Chondrocyte (in vitro differentiated cells): ENCODE results near the gene PLA2G2A. TPM values are rescaled to one million over a fixed set of nuclear protein-coding genes. Genes with fewer than 3 reads are reported as not detected.

Source experiments
- DNase-seq: peaks from one replicate; pipeline ENCODE4 v3.0.0; 2021; ENCODE audit warnings: mixed read lengths, low spot score
- H3K27ac Mint-ChIP-seq: one replicate; pipeline ENCODE4 v1.8.0; 2021; ENCODE audit warnings: mild to moderate bottlenecking, moderate library complexity, mixed read lengths; ENCODE audit not compliant: unreplicated experiment
- H3K27me3 Mint-ChIP-seq: 2 replicates; pipeline ENCODE4 v1.8.0; 2021; ENCODE audit warnings: low read depth, mixed read lengths
- H3K36me3 Mint-ChIP-seq: 2 replicates; pipeline ENCODE4 v1.8.0; 2021; ENCODE audit warnings: low read depth, mixed read lengths
- H3K4me1 Mint-ChIP-seq: 2 replicates; pipeline ENCODE4 v1.8.0; 2021; ENCODE audit warnings: low read depth, mild to moderate bottlenecking, mixed read lengths
- H3K4me3 Mint-ChIP-seq: one replicate; pipeline ENCODE4 v1.8.0; 2021; ENCODE audit warnings: mild to moderate bottlenecking, moderate library complexity, mixed read lengths; ENCODE audit not compliant: unreplicated experiment
- H3K9me3 Mint-ChIP-seq: 2 replicates; pipeline ENCODE4 v1.8.0; 2021; ENCODE audit warnings: low read depth, mixed read lengths
- total RNA-seq: library from RNA; stranded (reverse); gene quantifications from 3 replicates; pipeline ENCODE4 v1.2.1, GENCODE V29; 2021
- TF ChIP-seq, protein P1 (sequence below): fragments of 200-600 bp; sonication (generic); IDR thresholded peaks from 2 replicates; pipeline ENCODE4 v1.5.0; 2021; ENCODE audit warnings: antibody characterized with exemption, mild to moderate bottlenecking, moderate library complexity

PLA2G2A gene
- total RNA-seq, 1 donor from 2014 or later, result not detected

DNA sequence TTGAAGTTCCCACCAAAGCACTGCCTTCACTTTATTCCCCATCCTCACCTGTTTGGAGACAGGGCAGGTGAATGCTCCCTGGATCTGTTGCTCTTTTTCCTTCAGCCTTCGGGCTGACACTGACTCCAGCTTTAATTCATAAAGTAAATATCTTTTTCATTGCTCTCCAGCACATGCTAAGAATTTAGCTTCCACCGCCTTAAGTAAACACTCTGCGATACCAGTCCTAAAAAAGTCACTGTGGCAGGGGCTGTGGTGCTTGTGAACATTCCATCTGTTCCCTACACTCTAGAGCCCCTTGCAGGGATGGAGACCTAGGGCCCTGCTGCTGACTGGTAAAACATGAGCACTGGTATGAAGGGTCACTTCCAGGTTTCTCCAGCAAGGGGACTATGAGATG is 896 bp upstream of the PLA2G2A start:
- Mint-ChIP-seq H3K27ac (no peak overlapping the region), H3K9me3 (peaks cover 4% of the 10 kb centered on the region), H3K4me3 (no peak overlapping the region), H3K36me3 (no peaks in the 10 kb centered on the region), H3K4me1 (no peaks in the 10 kb centered on the region), H3K27me3 (peaks cover 47% of the 10 kb centered on the region)
- no peak for DNase-seq
- TF ChIP-seq, protein P1, sequence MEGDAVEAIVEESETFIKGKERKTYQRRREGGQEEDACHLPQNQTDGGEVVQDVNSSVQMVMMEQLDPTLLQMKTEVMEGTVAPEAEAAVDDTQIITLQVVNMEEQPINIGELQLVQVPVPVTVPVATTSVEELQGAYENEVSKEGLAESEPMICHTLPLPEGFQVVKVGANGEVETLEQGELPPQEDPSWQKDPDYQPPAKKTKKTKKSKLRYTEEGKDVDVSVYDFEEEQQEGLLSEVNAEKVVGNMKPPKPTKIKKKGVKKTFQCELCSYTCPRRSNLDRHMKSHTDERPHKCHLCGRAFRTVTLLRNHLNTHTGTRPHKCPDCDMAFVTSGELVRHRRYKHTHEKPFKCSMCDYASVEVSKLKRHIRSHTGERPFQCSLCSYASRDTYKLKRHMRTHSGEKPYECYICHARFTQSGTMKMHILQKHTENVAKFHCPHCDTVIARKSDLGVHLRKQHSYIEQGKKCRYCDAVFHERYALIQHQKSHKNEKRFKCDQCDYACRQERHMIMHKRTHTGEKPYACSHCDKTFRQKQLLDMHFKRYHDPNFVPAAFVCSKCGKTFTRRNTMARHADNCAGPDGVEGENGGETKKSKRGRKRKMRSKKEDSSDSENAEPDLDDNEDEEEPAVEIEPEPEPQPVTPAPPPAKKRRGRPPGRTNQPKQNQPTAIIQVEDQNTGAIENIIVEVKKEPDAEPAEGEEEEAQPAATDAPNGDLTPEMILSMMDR, result no peak

DNA sequence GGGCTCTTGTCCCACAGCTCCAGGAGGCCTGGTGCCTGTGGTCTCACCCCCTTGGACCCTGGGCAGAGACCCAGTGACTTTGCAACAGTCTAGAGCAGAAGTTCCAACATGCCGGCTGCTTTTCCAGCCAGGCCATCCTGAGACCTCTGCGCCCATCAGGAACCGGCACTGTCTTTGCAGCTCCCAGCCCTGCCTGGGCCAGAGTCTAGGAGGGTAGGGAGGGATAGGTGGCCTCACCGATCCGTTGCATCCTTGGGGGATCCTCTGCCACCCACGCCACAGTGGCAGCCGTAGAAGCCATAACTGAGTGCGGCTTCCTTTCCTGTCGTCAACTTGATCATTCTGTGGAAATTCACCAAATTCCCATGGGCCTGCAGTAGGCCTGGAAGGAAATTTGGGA is 1.3 kb downstream of the PLA2G2A start:
- Mint-ChIP-seq H3K4me1 (no peaks in the 10 kb centered on the region), H3K27me3 (peaks cover 52% of the 10 kb centered on the region), H3K27ac (no peak overlapping the region), H3K36me3 (no peaks in the 10 kb centered on the region), H3K9me3 (no peaks in the 10 kb centered on the region), H3K4me3 (no peak overlapping the region)
- TF ChIP-seq, protein P1, result no peak
- DNase-seq, result no peak

GRCh38 chr1:19976317-19977003 is 3.0 kb downstream of the PLA2G2A start:
- Mint-ChIP-seq H3K36me3 (no peaks in the 10 kb centered on the region), H3K27ac (no peak overlapping the region), H3K4me1 (no peaks in the 10 kb centered on the region), H3K27me3 (peaks cover 43% of the 10 kb centered on the region), H3K4me3 (no peak overlapping the region), H3K9me3 (peaks cover 4% of the 10 kb centered on the region)
- no peak for DNase-seq
- TF ChIP-seq, protein P1, result no peak

GRCh38 chr1:19975423-19976193 is 3.8 kb downstream of the PLA2G2A start:
- Mint-ChIP-seq H3K9me3 (peaks cover 4% of the 10 kb centered on the region), H3K4me1 (no peaks in the 10 kb centered on the region), H3K27me3 (peaks cover 37% of the 10 kb centered on the region), H3K27ac (no peak overlapping the region), H3K36me3 (no peaks in the 10 kb centered on the region), H3K4me3 (no peak overlapping the region)
- no peak for DNase-seq
- TF ChIP-seq, protein P1, result no peak

GRCh38 chr1:19974822-19975416 is 4.5 kb downstream of the PLA2G2A start:
- H3K27me3 Mint-ChIP-seq, result peaks cover 38% of the 10 kb centered on the region
- H3K4me1 Mint-ChIP-seq, result no peaks in the 10 kb centered on the region
- peaks cover 4% of the 10 kb centered on the region for H3K9me3 Mint-ChIP-seq
- no peak for DNase-seq
- H3K27ac Mint-ChIP-seq, result no peak overlapping the region
- no peak overlapping the region for H3K4me3 Mint-ChIP-seq
- TF ChIP-seq, protein P1, result peak; percentile 71
- no peaks in the 10 kb centered on the region for H3K36me3 Mint-ChIP-seq
